ENCODE results near the gene SERINC4.

The SERINC4 gene

DNA sequence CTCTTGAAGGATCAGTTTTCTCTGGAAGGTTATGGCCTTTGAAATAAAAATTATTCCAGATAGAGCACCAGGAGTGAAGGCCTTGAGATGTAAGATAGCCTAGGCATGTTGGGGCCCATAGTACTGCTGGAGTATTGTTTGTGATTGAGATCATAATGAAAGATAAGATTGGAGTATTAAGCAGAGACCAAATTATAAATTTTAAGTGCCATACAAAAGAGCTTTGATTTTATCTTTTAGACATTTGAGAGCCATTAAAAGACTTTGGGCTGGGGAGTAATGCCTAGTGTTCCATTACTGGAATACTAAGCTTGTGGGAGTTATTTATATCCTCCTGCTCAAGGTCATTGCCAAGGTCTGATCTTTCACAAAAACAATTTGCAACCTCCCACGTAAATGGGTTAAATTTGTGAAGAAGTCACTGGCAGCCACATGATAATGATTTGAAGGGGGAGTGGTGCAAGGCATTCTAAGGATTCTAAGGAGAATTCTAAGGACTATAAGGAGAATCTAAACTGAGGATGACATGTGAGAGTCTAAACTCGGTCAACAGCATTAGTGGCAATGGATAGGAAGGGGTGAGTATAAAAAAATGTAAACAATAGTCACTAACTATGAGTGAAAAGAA is 36.1 kb downstream of the SERINC4 start:
- TF ChIP-seq MYC (IDR thresholded peaks at IDR 0.05; ENCODE audit: low read depth, low read length) (no peak), POLR2A (IDR thresholded peaks at IDR 0.05; ENCODE audit: extremely low read depth, insufficient read length) (no peak)
- TF ChIP-seq, protein P1, sequence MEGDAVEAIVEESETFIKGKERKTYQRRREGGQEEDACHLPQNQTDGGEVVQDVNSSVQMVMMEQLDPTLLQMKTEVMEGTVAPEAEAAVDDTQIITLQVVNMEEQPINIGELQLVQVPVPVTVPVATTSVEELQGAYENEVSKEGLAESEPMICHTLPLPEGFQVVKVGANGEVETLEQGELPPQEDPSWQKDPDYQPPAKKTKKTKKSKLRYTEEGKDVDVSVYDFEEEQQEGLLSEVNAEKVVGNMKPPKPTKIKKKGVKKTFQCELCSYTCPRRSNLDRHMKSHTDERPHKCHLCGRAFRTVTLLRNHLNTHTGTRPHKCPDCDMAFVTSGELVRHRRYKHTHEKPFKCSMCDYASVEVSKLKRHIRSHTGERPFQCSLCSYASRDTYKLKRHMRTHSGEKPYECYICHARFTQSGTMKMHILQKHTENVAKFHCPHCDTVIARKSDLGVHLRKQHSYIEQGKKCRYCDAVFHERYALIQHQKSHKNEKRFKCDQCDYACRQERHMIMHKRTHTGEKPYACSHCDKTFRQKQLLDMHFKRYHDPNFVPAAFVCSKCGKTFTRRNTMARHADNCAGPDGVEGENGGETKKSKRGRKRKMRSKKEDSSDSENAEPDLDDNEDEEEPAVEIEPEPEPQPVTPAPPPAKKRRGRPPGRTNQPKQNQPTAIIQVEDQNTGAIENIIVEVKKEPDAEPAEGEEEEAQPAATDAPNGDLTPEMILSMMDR (IDR thresholded peaks at IDR 0.05; ENCODE audit: low read depth, low read length) = no peak
- TF ChIP-seq, protein P2, sequence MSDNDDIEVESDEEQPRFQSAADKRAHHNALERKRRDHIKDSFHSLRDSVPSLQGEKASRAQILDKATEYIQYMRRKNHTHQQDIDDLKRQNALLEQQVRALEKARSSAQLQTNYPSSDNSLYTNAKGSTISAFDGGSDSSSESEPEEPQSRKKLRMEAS (IDR thresholded peaks at IDR 0.05; ENCODE audit: low read depth, low read length) = no peak
- H3K4me3 ChIP-seq (ENCODE audit: low read depth, low read length) = no peak overlapping the region

DNA sequence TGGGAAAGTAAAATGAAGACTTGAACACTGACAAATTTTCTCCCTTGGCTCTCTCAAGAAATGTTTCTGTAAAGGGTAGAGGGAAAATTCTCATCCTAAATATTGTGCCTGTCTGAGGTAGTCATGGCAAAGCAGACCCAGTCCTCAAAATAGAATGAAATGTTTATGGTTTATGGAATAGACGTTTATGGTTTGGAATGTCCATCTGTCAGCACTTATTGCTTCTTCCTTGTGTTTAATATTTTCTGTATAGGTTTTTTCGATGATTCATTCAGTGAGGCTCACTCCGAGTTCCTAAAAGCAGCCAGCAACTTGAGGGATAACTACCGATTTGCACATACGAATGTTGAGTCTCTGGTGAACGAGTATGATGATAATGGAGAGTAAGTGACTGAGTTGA is 37.2 kb downstream of the SERINC4 start:
- no peak for TF ChIP-seq POLR2A (IDR thresholded peaks at IDR 0.05; ENCODE audit: extremely low read depth, insufficient read length)
- TF ChIP-seq, protein P2 (IDR thresholded peaks at IDR 0.05; ENCODE audit: low read depth, low read length) = no peak
- TF ChIP-seq, protein P1 (IDR thresholded peaks at IDR 0.05; ENCODE audit: low read depth, low read length) = no peak
- no peak for TF ChIP-seq MYC (IDR thresholded peaks at IDR 0.05; ENCODE audit: low read depth, low read length)
- DNase-seq (ENCODE audit: low read depth) = no peak
- no peak overlapping the region for H3K4me3 ChIP-seq (ENCODE audit: low read depth, low read length)

More for the DNA sequence above, 36.1 kb downstream of the SERINC4 start:
- no peak for DNase-seq (ENCODE audit: low read depth)

GRCh38 chr15:43751885-43752284 is 48.1 kb downstream of the SERINC4 start:
- no peak overlapping the region for H3K4me3 ChIP-seq (ENCODE audit: low read depth, low read length)
- TF ChIP-seq MYC (IDR thresholded peaks at IDR 0.05; ENCODE audit: low read depth, low read length) (no peak), POLR2A (IDR thresholded peaks at IDR 0.05; ENCODE audit: extremely low read depth, insufficient read length) (no peak)
- TF ChIP-seq, protein P1 (IDR thresholded peaks at IDR 0.05; ENCODE audit: low read depth, low read length) = no peak
- TF ChIP-seq, protein P2 (IDR thresholded peaks at IDR 0.05; ENCODE audit: low read depth, low read length) = no peak
- DNase-seq (ENCODE audit: low read depth) = no peak

- peak overlapping the region; percentile 28 for H3K4me3 ChIP-seq (ENCODE audit: low read depth, low read length)
- DNase-seq (ENCODE audit: low read depth) = peak; percentile 33
- no peak for TF ChIP-seq MYC (IDR thresholded peaks at IDR 0.05; ENCODE audit: low read depth, low read length)
- TF ChIP-seq POLR2A (IDR thresholded peaks at IDR 0.05; ENCODE audit: extremely low read depth, insufficient read length) = no peak
- TF ChIP-seq, protein P2 (IDR thresholded peaks at IDR 0.05; ENCODE audit: low read depth, low read length) = no peak
- TF ChIP-seq, protein P1 (IDR thresholded peaks at IDR 0.05; ENCODE audit: low read depth, low read length) = no peak
Measured at GRCh38 chr15:43749690-43750345, 50.2 kb downstream of the SERINC4 start.

- H3K4me3 ChIP-seq (ENCODE audit: low read depth, low read length) = peak overlapping the region; percentile 95
- TF ChIP-seq MYC (IDR thresholded peaks at IDR 0.05; ENCODE audit: low read depth, low read length) (no peak), POLR2A (IDR thresholded peaks at IDR 0.05; ENCODE audit: extremely low read depth, insufficient read length) (no peak)
- TF ChIP-seq, protein P2 (IDR thresholded peaks at IDR 0.05; ENCODE audit: low read depth, low read length) = no peak
- TF ChIP-seq, protein P1 (IDR thresholded peaks at IDR 0.05; ENCODE audit: low read depth, low read length) = no peak
- no peak for DNase-seq (ENCODE audit: low read depth)
Measured at GRCh38 chr15:43748376-43748775, 51.6 kb downstream of the SERINC4 start.

DNA sequence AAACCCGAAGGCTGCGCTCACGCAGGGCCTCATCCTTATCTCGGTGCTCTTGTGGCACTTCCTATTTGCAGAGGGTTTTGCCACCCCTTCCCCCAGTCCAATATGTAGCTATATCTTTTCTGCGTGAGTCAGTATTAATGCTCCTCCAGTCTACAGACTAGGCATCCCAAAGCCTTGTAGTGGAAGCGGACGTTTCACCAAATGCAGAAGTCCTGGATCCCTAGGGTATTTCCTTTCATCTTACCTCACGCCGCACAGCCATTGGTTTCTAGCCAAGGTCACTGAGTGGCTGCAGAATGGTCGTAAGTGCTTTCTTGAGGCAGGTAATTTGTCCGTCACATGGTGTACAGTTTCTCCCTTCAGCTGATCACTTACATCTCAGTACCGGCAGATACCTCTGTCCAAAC is 53.1 kb downstream of the SERINC4 start:
- peak; percentile 81 for DNase-seq (ENCODE audit: low read depth)
- peak overlapping the region; percentile 95 for H3K4me3 ChIP-seq (ENCODE audit: low read depth, low read length)
